ENCODE measurements around the gene RASGEF1C.
A peak's percentile ranks its signal among the peaks of the same experiment; 100 is the strongest.
"Not testable (repeated sequence)": the region's sequence is repeated elsewhere in the genome, so short reads cannot be mapped to it uniquely, and the experiment has no call there.

Gene RASGEF1C

GRCh38 chr5:180212363-180213255, 3.6 kb upstream of the RASGEF1C start:
- WGBS (ENCODE audit: insufficient coverage, insufficient read length) = no CpG with 5 or more reads among the region's 19 CpGs
- no peaks in the 10 kb centered on the region for H3K9me3 ChIP-seq (ENCODE audit: control insufficient read depth, insufficient read depth, low read length)
- no peak for DNase-seq (ENCODE audit: low read depth, low spot score)

GRCh38 chr5:180211761-180212035, 2.7 kb upstream of the RASGEF1C start:
- Histone ChIP-seq H3K27ac (ENCODE audit: low read length) (no peak overlapping the region), H3K36me3 (ENCODE audit: control insufficient read depth, insufficient read depth, low read length) (no peaks in the 10 kb centered on the region), H3K4me3 (ENCODE audit: low read length) (no peak overlapping the region), H3K9me3 (ENCODE audit: control insufficient read depth, insufficient read depth, low read length) (no peaks in the 10 kb centered on the region), H3K27me3 (ENCODE audit: control insufficient read depth, insufficient read depth, low read length) (peaks cover 8% of the 10 kb centered on the region; the same call in 1 of the 2 replicates), H3K4me1 (ENCODE audit: control insufficient read depth, insufficient read depth, low read length) (no peaks in the 10 kb centered on the region)
- WGBS (ENCODE audit: insufficient coverage, insufficient read length) = no CpG with 5 or more reads among the region's 4 CpGs
- no peak for DNase-seq (ENCODE audit: low read depth, low spot score)

More at GRCh38 chr5:180212363-180213255, 3.6 kb upstream of the RASGEF1C start:
- Histone ChIP-seq H3K36me3 (ENCODE audit: control insufficient read depth, insufficient read depth, low read length) (no peaks in the 10 kb centered on the region), H3K27me3 (ENCODE audit: control insufficient read depth, insufficient read depth, low read length) (peaks cover 8% of the 10 kb centered on the region; the same call in 1 of the 2 replicates), H3K4me1 (ENCODE audit: control insufficient read depth, insufficient read depth, low read length) (no peaks in the 10 kb centered on the region), H3K4me3 (ENCODE audit: low read length) (no peak overlapping the region), H3K27ac (ENCODE audit: low read length) (no peak overlapping the region)

GRCh38 chr5:180210961-180211760, 2.1 kb upstream of the RASGEF1C start:
- no CpG with 5 or more reads among the region's 16 CpGs for WGBS (ENCODE audit: insufficient coverage, insufficient read length)
- H3K36me3 ChIP-seq (ENCODE audit: control insufficient read depth, insufficient read depth, low read length) = no peaks in the 10 kb centered on the region
- H3K4me3 ChIP-seq (ENCODE audit: low read length) = no peak overlapping the region
- no peak overlapping the region for H3K27ac ChIP-seq (ENCODE audit: low read length)
- H3K27me3 ChIP-seq (ENCODE audit: control insufficient read depth, insufficient read depth, low read length) = peaks cover 8% of the 10 kb centered on the region; the same call in 1 of the 2 replicates
- H3K4me1 ChIP-seq (ENCODE audit: control insufficient read depth, insufficient read depth, low read length) = no peaks in the 10 kb centered on the region
- H3K9me3 ChIP-seq (ENCODE audit: control insufficient read depth, insufficient read depth, low read length) = no peaks in the 10 kb centered on the region
- no peak for DNase-seq (ENCODE audit: low read depth, low spot score)

- H3K4me1 ChIP-seq (ENCODE audit: control insufficient read depth, insufficient read depth, low read length); H3K27ac ChIP-seq (ENCODE audit: low read length); H3K36me3 ChIP-seq (ENCODE audit: control insufficient read depth, insufficient read depth, low read length); DNase-seq (ENCODE audit: low read depth, low spot score); H3K27me3 ChIP-seq (ENCODE audit: control insufficient read depth, insufficient read depth, low read length); H3K9me3 ChIP-seq (ENCODE audit: control insufficient read depth, insufficient read depth, low read length); H3K4me3 ChIP-seq (ENCODE audit: low read length): not testable (repeated sequence)
- no CpG with 5 or more reads among the region's 12 CpGs for WGBS (ENCODE audit: insufficient coverage, insufficient read length)
These were observed 1.1 kb upstream of the RASGEF1C start for GRCh38 chr5:180210077-180210476.

- WGBS (ENCODE audit: insufficient coverage, insufficient read length) = no CpG with 5 or more reads among the region's 65 CpGs
- no peak for DNase-seq (ENCODE audit: low read depth, low spot score)
These were observed 453 bp downstream of the RASGEF1C start for GRCh38 chr5:180208435-180209081.

GRCh38 chr5:180208038-180208434, 975 bp downstream of the RASGEF1C start:
- H3K4me3 ChIP-seq (ENCODE audit: low read length) = no peak overlapping the region; the same call in 1 of the 2 replicates
- H3K9me3 ChIP-seq (ENCODE audit: control insufficient read depth, insufficient read depth, low read length) = no peaks in the 10 kb centered on the region
- no peak overlapping the region for H3K27ac ChIP-seq (ENCODE audit: low read length)
- no peak for DNase-seq (ENCODE audit: low read depth, low spot score)
- no CpG with 5 or more reads among the region's 14 CpGs for WGBS (ENCODE audit: insufficient coverage, insufficient read length)
- H3K4me1 ChIP-seq (ENCODE audit: control insufficient read depth, insufficient read depth, low read length) = no peaks in the 10 kb centered on the region
- no peaks in the 10 kb centered on the region for H3K36me3 ChIP-seq (ENCODE audit: control insufficient read depth, insufficient read depth, low read length)
- peaks cover 8% of the 10 kb centered on the region; the same call in 1 of the 2 replicates for H3K27me3 ChIP-seq (ENCODE audit: control insufficient read depth, insufficient read depth, low read length)

More at GRCh38 chr5:180208435-180209081, 453 bp downstream of the RASGEF1C start:
- H3K9me3 ChIP-seq (ENCODE audit: control insufficient read depth, insufficient read depth, low read length) = no peaks in the 10 kb centered on the region
- no peak overlapping the region for H3K27ac ChIP-seq (ENCODE audit: low read length)
- H3K4me3 ChIP-seq (ENCODE audit: low read length) = peak overlapping the region; percentile 42; the same call in 1 of the 2 replicates
- no peaks in the 10 kb centered on the region for H3K36me3 ChIP-seq (ENCODE audit: control insufficient read depth, insufficient read depth, low read length)
- H3K27me3 ChIP-seq (ENCODE audit: control insufficient read depth, insufficient read depth, low read length) = peaks cover 8% of the 10 kb centered on the region; the same call in 1 of the 2 replicates
- H3K4me1 ChIP-seq (ENCODE audit: control insufficient read depth, insufficient read depth, low read length) = no peaks in the 10 kb centered on the region

GRCh38 chr5:180207593-180207992, 1.4 kb downstream of the RASGEF1C start:
- no peak overlapping the region for H3K4me3 ChIP-seq (ENCODE audit: low read length)
- no peaks in the 10 kb centered on the region for H3K36me3 ChIP-seq (ENCODE audit: control insufficient read depth, insufficient read depth, low read length)
- no peaks in the 10 kb centered on the region for H3K4me1 ChIP-seq (ENCODE audit: control insufficient read depth, insufficient read depth, low read length)
- no peaks in the 10 kb centered on the region for H3K9me3 ChIP-seq (ENCODE audit: control insufficient read depth, insufficient read depth, low read length)
- H3K27ac ChIP-seq (ENCODE audit: low read length) = no peak overlapping the region
- WGBS (ENCODE audit: insufficient coverage, insufficient read length) = no CpG with 5 or more reads among the region's 25 CpGs
- DNase-seq (ENCODE audit: low read depth, low spot score) = no peak
- H3K27me3 ChIP-seq (ENCODE audit: control insufficient read depth, insufficient read depth, low read length) = peaks cover 8% of the 10 kb centered on the region; the same call in 1 of the 2 replicates

GRCh38 chr5:180206993-180207392, 2.0 kb downstream of the RASGEF1C start:
- peaks cover 8% of the 10 kb centered on the region; the same call in 1 of the 2 replicates for H3K27me3 ChIP-seq (ENCODE audit: control insufficient read depth, insufficient read depth, low read length)
- no peak overlapping the region for H3K27ac ChIP-seq (ENCODE audit: low read length)
- no peaks in the 10 kb centered on the region for H3K36me3 ChIP-seq (ENCODE audit: control insufficient read depth, insufficient read depth, low read length)
- no CpG with 5 or more reads among the region's 11 CpGs for WGBS (ENCODE audit: insufficient coverage, insufficient read length)
- H3K4me3 ChIP-seq (ENCODE audit: low read length) = no peak overlapping the region
- no peak for DNase-seq (ENCODE audit: low read depth, low spot score)
- H3K9me3 ChIP-seq (ENCODE audit: control insufficient read depth, insufficient read depth, low read length) = no peaks in the 10 kb centered on the region
- H3K4me1 ChIP-seq (ENCODE audit: control insufficient read depth, insufficient read depth, low read length) = no peaks in the 10 kb centered on the region

GRCh38 chr5:180205916-180206315, 3.1 kb downstream of the RASGEF1C start:
- Histone ChIP-seq H3K4me3 (ENCODE audit: low read length) (no peak overlapping the region), H3K36me3 (ENCODE audit: control insufficient read depth, insufficient read depth, low read length) (no peaks in the 10 kb centered on the region), H3K27ac (ENCODE audit: low read length) (no peak overlapping the region), H3K9me3 (ENCODE audit: control insufficient read depth, insufficient read depth, low read length) (no peaks in the 10 kb centered on the region), H3K4me1 (ENCODE audit: control insufficient read depth, insufficient read depth, low read length) (no peaks in the 10 kb centered on the region), H3K27me3 (ENCODE audit: control insufficient read depth, insufficient read depth, low read length) (peaks cover 8% of the 10 kb centered on the region; the same call in 1 of the 2 replicates)
- no peak for DNase-seq (ENCODE audit: low read depth, low spot score)
- WGBS (ENCODE audit: insufficient coverage, insufficient read length) = no CpG with 5 or more reads among the region's 1 CpG

GRCh38 chr5:180204276-180204819, 4.7 kb downstream of the RASGEF1C start:
- Histone ChIP-seq H3K9me3 (ENCODE audit: control insufficient read depth, insufficient read depth, low read length) (no peaks in the 10 kb centered on the region), H3K27me3 (ENCODE audit: control insufficient read depth, insufficient read depth, low read length) (peaks cover 8% of the 10 kb centered on the region; the same call in 1 of the 2 replicates), H3K36me3 (ENCODE audit: control insufficient read depth, insufficient read depth, low read length) (no peaks in the 10 kb centered on the region), H3K4me3 (ENCODE audit: low read length) (no peak overlapping the region), H3K27ac (ENCODE audit: low read length) (no peak overlapping the region), H3K4me1 (ENCODE audit: control insufficient read depth, insufficient read depth, low read length) (no peaks in the 10 kb centered on the region)
- WGBS (ENCODE audit: insufficient coverage, insufficient read length) = no CpG with 5 or more reads among the region's 1 CpG
- DNase-seq (ENCODE audit: low read depth, low spot score) = no peak

Data from iPS DF 6.9 (cell line).